HG02943 (cell line): Measurements from ENCODE around the gene SEC14L2.

Source experiments
- ATAC-seq: cut with Tn5 transposase; IDR thresholded peaks from one replicate; pipeline ENCODE4 v1.9.1; 2021; ENCODE audit warnings: mild to moderate bottlenecking, low read depth, moderate library complexity; ENCODE audit not compliant: unreplicated experiment

SEC14L2 gene

DNA sequence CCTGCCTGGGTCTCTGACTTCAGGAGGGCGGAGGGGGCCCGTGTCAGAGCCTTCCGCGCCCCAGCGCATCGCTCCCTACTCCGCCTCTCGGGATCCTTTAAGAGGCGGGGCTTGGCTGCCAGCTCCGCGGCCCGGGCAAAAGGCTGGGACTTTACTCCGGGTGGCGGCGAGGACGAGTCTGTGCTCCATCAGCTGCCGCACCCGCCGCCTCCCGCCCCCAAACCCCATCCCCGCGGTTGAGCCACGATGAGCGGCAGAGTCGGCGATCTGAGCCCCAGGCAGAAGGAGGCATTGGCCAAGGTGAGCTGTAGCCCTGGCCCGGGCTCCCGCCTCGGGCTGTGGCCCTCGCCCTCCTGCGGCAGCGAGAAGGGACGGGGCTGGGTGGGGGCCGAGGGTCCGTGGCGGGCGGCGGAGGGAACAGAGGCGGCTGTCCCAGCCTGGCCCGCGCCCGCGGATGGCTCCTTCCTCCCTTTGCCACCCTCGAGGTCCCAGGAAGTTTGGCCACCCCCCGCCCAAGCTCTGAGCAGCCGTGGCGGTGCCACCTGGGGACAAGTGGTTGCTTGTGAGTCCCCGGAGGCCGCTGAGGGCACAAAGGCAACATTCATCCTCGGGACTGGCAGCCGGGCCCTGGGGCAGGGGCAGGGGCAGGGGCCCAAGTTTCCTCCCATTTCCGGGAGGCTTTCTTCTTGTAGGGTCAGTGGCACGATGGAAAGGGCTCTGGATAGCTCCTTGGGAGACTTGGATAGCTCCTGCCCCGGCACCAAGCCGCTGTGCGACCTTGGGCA is at the start of gene SEC14L2:
TSS of gene SEC14L2 (plus strand) at position 148 of the 785 bp plus-strand sequence. CDS start at position 247, 99 bp downstream.
- no peak for ATAC-seq

DNA sequence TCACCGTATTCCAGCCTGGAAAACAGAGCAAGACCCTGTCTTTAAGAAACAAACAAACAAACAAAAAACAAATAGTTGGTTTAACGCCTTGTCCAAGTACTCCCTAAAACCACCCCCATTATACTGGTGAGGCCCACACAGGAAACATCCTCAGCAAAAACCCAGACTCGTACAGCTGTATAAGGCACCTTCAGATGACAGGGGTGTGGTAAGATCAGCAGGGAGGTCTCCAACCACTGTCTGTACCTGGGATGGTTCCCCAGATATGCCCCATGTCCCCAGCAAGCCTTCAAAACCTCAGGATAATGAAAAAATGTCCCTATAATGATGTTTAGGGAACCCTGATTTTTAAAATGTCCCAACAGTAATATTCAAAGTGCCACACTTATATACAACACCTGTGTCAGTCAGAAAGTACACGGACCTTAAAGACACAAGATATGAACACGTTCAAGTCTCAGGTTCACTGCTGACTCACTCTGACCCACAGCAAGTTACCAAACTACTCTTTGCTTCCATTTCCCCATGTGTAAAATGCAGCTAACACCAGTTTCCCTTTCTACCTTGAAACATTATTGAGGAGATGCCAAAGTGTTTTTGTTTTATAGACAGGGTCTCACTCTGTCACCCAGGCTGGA is 49.4 kb upstream of the SEC14L2 start:
- no peak for ATAC-seq

DNA sequence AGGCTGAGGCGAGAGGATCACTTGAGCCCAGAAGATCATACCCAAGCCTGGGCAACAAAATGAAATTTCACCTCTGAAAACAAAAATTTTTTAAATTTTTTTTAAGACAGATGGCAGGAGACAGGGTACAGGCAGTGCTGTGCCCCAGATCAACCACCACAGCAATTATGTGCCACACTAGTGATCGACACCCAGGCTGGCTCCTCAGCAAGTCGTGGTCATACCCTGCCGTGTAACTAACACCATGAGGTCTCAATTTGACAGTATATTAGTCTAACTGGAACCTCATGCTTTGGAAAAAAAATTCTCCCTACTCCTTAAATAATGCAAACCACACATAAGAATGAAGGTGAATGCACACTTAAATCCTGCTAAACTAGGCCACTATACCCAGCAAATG is 48.4 kb upstream of the SEC14L2 start:
- ATAC-seq, result no peak

DNA sequence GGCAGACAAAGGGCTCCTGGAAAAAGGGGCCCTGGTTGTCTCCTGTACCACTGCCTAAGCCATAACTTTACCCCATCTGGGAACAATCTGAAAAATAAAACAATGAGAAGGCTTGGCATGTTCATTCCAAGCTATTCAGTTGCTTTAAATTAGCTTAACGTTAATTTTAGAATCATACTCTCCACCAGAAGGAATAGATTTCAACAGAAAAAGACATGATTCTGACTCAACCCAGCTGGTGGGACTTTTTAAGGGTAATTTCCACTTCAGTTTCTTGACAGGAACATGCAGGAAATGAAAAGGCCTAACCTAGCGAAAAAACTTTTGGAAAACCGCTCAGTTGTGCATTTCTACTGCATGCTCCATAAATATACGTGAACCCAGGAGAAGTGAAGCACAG is 48.0 kb upstream of the SEC14L2 start:
- no peak for ATAC-seq

DNA sequence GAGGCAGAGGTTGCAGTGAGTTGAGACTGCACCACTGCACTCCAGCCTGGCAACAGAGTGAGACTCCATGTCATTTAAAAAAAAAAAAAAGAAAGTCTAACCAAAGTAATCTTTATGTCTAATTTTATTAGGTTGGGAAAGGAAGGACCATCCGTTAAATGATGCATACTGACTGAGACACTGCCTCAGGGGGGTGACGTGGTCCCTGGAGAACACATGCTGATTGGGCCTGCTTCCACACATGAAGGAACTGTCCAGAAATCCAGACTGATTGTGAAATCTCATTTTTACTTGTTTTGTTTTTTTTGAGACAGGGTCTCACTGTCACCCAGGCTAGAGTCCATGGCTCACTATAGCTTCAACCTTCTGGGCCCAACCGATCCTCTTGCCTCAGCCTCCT is 45.6 kb upstream of the SEC14L2 start:
- no peak for ATAC-seq

DNA sequence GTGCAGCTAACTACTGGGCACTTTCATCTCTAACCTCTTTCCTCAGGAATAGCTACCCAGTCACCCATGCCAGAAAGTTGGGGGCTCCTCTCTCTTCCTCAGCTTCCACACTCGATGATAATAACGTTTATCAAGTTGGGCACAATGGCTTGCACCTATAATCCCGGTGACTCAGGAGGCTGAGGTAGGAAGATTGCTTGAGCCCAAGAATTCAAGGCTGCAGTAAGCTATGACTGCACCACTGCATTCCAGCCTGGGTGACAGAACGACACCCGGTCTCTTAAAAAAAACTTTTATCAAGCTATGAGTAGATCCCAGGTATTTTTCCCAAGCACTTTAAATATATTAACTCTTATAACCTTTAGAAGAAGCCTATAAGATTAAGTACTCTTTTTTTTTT is 42.2 kb upstream of the SEC14L2 start:
- no peak for ATAC-seq

DNA sequence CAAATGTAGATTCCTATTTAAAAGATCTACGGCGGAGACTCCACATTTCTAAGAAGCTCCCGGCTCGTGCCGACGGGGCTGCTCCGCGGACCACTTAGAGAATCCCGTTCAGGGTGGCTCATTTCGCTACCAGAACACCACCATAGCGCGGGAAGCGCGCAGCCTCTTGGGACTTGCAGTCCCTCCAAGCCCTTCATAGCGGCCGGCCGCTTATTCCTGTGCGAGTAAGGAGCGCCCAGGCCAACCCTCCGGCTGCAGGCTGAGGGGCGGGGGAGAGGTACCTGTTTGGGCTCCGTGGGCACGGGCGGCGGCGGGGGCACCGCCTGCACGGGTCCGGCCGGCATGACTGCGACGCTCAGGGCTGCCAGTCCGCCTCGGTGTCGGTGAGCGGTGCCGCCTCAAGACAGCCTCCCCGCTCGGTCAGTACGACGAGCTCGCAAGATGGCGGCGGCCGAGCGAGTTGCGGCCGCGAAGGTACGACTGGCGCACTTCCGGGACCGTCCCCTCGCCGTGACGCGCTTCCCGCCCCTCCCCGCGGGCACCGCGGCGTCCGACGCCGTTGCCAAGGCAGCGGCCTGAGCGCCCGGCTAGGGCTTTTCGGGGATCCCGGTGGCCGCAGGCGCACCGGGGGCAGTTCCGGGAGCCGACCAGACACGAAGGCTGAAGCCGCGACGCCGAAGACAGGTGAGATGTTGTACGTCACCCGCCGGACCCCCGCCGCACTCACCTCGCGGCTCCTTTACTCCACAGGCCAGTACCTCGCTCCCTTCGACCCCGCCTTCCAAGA is 40.2 kb upstream of the SEC14L2 start, which contains the start of the genes CCDC157 and SF3A1:
TSS of gene CCDC157 (plus strand) at position 559 of the 787 bp plus-strand sequence. CDS start 8,994 bp downstream, outside the sequence.
TSS of gene SF3A1 (minus strand) at position 446 of the 787 bp plus-strand sequence. CDS start at position 344, 102 bp downstream.
- ATAC-seq, result peak; percentile 88

DNA sequence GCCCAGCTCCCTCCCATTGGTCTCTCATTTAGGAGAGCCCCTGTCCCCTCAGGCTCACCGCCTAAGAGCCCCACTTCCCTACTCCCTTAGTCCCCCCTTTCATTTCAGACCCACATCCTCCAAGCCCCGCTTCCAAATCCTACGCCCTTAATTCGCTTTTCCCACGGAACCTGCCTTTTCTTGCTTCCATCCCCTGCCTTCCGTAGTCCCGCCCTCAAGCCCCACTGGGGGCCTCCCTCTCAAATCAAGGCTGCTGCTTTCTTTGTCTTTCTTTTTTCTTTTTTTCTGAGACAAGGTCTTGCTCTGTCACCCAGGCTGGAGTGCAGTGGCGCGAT is 39.6 kb upstream of the SEC14L2 start:
- ATAC-seq, result no peak

DNA sequence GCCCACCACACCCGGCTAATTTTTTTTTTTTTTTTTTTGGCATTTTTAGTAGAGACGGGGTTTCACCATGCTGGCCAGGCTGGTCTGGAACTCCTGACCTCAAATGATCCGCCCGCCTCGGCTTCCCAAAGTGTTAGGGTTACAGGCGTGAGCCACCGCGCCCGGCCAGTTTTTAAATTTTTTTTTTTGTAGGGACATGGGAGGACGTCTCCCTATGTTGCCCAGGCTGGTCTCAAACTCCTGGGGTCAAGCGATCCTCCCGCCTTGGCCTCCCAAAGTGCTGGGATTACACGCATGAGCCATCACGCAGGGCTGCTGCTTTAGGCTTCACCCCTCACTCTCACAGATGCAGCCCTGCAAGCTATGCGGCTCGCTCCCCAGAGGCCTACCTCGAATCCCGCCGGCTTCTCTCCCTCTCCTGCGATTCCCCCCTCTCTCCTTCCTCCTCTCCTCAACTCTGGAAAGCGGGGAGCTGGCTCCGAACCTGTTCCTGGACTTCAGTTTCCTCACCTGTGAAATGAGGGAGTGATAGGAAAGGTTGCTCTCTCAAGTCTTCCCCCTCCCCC is 39.1 kb upstream of the SEC14L2 start:
- ATAC-seq, result no peak

DNA sequence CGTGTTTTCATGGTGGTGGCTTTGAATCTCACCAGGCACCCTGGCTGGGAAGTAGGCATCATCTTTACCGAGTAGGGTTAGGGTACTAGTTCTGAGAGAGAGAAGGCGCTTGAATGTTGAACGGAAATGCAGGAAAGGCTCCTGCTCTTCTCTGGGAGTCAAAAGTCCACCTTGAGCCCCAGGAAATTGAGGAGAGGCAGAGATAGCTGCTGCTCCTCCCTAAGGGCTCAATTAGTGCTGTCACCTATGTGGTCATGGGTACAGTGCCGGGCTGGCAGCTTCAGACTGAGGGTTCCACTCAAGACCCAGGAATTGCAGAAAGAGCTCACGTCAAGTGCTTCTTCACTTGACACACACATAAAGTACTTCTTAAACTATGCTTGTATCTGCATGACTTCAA is 38.3 kb upstream of the SEC14L2 start:
- no peak for ATAC-seq

DNA sequence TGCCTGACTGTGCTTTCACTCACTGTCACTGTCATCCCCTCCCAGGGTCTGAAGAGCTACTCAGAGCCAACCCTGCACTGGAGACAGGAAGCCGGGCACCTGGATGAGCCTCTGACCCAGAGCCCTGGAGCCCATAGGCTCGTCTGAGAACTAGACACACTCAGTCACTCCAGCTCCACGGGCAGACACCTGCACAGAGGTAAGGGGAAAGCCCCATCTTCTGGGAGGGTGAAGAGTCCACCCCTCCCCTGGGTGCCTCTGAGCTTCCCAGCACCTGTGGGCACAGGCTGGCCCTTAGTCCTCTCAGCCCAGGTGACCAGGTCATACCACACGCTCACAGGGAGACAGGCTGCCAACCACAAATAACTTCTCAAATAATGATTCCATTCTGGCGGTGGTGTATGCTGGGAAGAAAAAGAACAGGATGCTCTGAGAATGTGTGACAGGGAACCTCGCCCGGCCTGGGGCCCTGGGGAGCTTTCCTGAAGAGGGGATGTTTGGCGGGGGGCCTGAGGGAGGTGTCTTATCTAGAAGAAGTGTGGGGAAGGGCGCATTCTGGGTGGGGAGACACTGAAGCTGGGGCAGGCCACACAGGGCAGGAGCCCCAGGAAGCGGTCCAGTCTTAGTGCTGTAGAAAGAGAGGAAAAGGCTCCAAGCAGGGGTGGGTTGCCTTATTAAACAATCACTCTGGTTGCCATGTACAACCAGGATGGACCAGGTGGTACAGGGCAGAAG is 34.7 kb upstream of the SEC14L2 start:
- no peak for ATAC-seq

DNA sequence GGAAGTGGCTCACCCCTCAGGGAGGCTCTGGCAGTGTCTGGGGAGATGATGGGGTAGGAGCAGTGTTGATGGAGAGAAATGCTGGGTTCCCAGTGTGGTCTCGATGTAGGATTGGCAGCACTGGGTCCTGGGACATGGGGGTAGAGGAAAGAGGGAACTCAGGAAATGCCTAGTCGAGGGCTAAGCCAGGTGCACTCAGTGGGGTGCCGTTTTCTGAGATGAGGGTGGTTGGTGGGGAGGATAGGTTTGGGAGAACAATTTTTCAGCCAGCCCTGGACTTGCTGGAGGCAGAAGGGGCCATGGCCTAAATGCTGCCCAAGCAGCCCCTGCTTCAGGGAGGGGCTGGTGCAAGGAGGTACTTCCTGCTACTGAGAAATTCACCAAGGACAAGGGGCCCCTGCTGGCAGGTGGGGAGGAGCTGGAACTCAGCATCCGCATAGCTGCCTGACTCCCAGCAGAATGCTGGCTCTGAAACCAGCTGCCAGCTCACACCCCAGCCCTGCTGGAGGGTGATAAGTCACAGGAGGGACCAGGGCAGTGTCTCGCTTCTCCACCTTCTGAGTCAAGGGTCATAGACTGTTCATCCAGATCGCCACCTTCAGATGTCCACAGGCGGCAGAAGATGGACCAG is 34.1 kb upstream of the SEC14L2 start:
- no peak for ATAC-seq

DNA sequence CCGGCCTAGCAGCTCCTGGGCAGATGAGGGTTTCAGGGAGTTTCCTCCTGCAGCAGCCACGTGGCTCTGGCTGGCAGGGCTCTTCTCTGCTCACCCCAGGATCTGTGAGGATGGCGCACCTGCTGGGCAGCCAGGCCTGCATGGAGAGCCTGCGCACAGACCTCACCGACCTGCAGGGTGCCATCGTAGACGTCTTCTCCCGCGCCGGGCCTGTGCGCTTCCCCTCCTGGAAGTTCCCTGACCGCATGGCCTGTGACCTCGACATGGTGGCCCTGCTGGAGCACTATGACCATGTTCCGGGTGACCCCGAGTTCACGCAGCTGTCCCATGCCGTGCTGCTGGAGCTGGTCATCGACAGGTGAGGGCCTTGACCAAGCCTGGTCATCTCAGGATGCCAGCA is 30.9 kb upstream of the SEC14L2 start:
- ATAC-seq, result no peak

DNA sequence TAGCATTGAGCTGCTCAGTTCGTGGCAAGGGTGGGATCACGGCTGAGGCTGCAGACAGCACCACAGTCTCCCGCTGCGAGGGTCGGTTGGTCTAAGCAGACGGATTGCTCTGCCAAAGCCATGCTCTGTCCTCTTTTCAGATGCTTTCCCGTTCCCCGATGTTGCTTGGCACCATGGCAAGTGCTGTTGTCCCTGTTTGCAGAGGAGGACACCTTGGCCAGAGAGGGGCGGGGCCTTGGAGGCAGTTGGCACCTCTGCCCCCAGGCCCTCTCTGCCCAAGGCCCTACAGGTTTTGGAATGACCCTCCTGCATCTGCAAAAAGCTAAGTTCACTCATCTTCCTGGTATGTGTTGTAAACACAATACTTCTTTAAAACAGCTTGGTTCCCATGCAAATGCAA is 28.4 kb upstream of the SEC14L2 start:
- no peak for ATAC-seq

DNA sequence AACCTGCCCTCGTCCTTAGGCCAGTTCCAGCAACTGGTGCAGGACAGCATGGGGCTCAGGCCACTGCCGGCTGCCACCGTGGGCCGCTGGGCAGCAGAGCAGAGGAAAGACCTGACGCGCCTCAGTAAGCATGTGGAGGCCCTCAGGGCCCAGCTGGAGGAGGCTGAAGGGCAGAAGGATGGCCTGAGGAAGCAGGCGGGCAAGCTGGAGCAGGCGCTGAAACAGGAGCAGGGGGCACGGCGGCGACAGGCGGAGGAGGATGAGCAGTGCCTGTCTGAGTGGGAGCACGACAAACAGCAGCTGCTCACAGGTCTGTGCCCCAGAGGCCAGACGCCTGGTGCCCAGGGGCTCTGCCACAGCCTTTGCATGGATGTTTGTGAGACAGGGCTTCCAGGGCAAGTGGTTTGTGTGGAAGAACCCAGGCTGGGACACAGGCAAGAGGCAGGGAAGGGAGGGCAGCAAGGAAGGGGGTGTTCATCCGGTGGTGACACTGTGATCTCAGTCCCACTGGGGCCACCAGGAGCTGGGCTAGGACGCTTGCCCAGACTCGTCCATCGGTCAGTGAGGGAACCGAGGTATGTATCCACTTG is 26.1 kb upstream of the SEC14L2 start:
- no peak for ATAC-seq

DNA sequence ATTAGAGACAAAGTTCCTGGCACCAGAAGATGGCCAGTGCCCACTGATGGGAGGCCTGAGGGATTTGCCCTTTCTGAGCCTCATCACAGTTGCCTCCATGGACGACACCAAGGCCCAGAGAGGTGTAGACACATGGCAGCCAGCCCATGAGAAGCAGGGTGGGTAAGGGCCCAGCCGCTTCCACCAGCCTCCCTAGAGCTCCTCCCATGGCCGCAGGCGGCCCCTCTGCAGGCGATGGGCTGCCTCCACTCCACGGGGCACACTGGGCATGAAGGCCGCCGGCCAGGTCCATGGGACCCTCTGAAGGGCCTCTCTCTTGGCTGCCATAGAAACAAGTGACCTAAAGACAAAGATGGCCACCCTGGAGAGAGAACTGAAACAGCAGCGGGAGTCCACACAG is 25.5 kb upstream of the SEC14L2 start:
- ATAC-seq, result no peak

DNA sequence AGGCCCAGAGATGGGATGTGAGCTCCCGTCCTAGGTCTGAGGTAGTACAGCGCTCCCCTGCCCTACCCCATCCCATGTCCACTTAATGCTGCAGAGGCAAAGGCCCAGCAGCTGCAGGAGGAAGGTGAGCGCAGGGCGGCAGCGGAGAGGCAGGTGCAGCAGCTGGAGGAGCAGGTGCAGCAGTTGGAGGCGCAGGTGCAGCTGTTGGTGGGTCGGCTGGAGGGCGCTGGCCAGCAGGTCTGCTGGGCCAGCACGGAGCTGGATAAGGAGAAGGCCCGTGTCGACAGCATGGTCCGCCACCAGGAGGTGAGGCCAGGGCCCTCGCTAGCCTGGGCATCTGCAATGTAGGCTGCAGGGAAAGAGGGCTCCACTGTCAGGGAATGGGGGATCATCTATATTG is 24.8 kb upstream of the SEC14L2 start:
- ATAC-seq, result no peak

DNA sequence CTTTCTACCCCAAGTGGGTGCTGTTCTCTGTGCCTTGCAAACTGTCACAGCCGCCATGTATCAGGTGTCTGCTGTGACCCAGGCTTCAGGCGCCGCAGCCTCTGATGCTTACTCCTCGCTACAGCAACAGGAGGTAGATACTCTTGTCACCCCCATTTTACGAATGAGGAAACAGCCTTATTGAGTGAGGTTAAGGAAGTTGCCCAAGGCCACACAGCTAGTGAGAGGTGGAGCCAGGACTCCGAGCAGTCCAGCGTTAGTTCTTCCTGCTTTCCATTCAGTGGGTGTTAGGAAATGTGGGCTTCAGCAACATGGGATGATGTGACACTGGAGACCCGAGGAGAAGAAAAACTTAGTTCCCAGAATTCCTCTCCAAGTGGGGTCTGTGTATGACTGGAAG is 23.9 kb upstream of the SEC14L2 start:
- ATAC-seq, result no peak
